HCT116 (cell line): Measurements from ENCODE around the gene GRM8. TPM values are rescaled to one million over a fixed set of nuclear protein-coding genes. Genes with fewer than 3 reads are reported as not detected.

Experiments used
- ATAC-seq: fragments of 200-7000 bp; cut with Tn5 transposase; 2 replicates; pipeline ENCODE4 v1.9.1; 2020; ENCODE audit warnings: mild to moderate bottlenecking, moderate library complexity
- BruUV-seq: library from RNA; stranded (reverse); fragments of 400-500 nt; replicated peaks from 2 replicates; lab custom pipeline; 2021; lab: Mats Ljungman, UMichigan
- CTCF ChIA-PET: fragments of 300-600 bp; sonication (Branson Sonifier 250); formaldehyde crosslinking; loops from one replicate; lab custom pipeline; 2021; ENCODE audit warnings: antibody characterized with exemption; lab: Charles Lee
- POLR2A ChIA-PET: fragments of 300-600, 350-600 bp; sonication (Branson Sonifier 250); formaldehyde crosslinking; loops from one replicate; lab custom pipeline; 2021; ENCODE audit warnings: antibody characterized with exemption; lab: Charles Lee
- RAD21 ChIA-PET, 2 experiments: fragments of 300-600 bp; sonication (Branson Sonifier 250); formaldehyde crosslinking; loops; one replicate each; lab custom pipeline; 2023; ENCODE audit warnings: low total read pairs in 2 of 2; ENCODE audit not compliant: uncharacterized antibody in 2 of 2, unreplicated experiment in 2 of 2, low non-redundant PET in 1 of 2; lab: Charles Lee
- DNase-seq: peaks from one replicate; pipeline ENCODE4 v3.0.0-alpha.2; 2010; ENCODE audit warnings: low read depth, low spot score
- H2AFZ ChIP-seq: fragments of 200-600 bp; shearing (Covaris generic), sonication (generic); 2 replicates; pipeline ENCODE4 v1.6.1; 2017; ENCODE audit warnings: low read depth, mixed run types, mixed read lengths, antibody characterized with exemption, low read length; ENCODE audit not compliant: poor library complexity, severe bottlenecking
- H3K27ac ChIP-seq: 2 replicates; pipeline ENCODE4 v1.5.1; 2012; ENCODE audit warnings: low read depth, low read length
- H3K27me3 ChIP-seq: fragments of 200-600 bp; sonication (generic); 2 replicates; pipeline ENCODE4 v1.6.1; 2016; ENCODE audit warnings: mixed run types, low read length, mixed read lengths; ENCODE audit not compliant: insufficient read depth
- H3K36me3 ChIP-seq, 2 experiments: fragments of 200-500 bp in 1 of 2; fragments of 200-600 bp in 1 of 2; sonication (Bioruptor generic) in 1 of 2; sonication (generic) in 1 of 2; 2 replicates each; pipeline versions ENCODE4 v1.5.1 to v1.6.1; 2014 to 2016; ENCODE audit warnings: low read length in 2 of 2, inconsistent platforms in 1 of 2, mixed read lengths in 1 of 2, mixed run types in 1 of 2; ENCODE audit not compliant: insufficient read depth in 2 of 2, control insufficient read depth in 1 of 2
- H3K4me1 ChIP-seq, 2 experiments: fragments of 200-600 bp in 1 of 2; sonication (generic) in 1 of 2; 2 replicates each; pipeline versions ENCODE4 v1.5.1 to v1.6.1; 2012 to 2017; ENCODE audit warnings: low read length in 2 of 2, inconsistent platforms in 1 of 2, mild to moderate bottlenecking in 1 of 2, mixed read lengths in 1 of 2, mixed run types in 1 of 2, moderate library complexity in 1 of 2; ENCODE audit not compliant: insufficient read depth in 2 of 2, control insufficient read depth in 1 of 2
- H3K4me2 ChIP-seq: fragments of 200-600 bp; sonication (generic); 2 replicates; pipeline ENCODE4 v1.6.1; 2017; ENCODE audit warnings: mixed run types, low read length, mixed read lengths
- H3K4me3 ChIP-seq, 2 experiments: fragments of 200-600 bp in 1 of 2; sonication (generic) in 1 of 2; replicated peaks in 1 of 2; 2 replicates each; pipeline ENCODE4 v1.5.1; 2011 to 2016; ENCODE audit warnings: low read length in 2 of 2, control low read depth in 1 of 2, low read depth in 1 of 2, mild to moderate bottlenecking in 1 of 2, mixed read lengths in 1 of 2, mixed run types in 1 of 2
- H3K79me2 ChIP-seq: fragments of 200-600 bp; sonication (generic); 2 replicates; pipeline ENCODE4 v1.6.1; 2017; ENCODE audit warnings: mild to moderate bottlenecking, mixed run types, low read length, moderate library complexity, mixed read lengths; ENCODE audit not compliant: insufficient read depth
- H3K9ac ChIP-seq: fragments of 200-600 bp; sonication (generic); 2 replicates; pipeline ENCODE4 v1.6.1; 2016; ENCODE audit warnings: low read length, mixed read lengths
- H3K9me2 ChIP-seq: fragments of 200-600 bp; sonication (generic), shearing (Covaris generic); 2 replicates; pipeline ENCODE4 v1.6.1; 2017; ENCODE audit warnings: mixed run types, mild to moderate bottlenecking, moderate library complexity; ENCODE audit not compliant: insufficient read depth
- H3K9me3 ChIP-seq, 2 experiments: fragments of 200-500 bp in 1 of 2; fragments of 200-600 bp in 1 of 2; sonication (Bioruptor generic) in 1 of 2; sonication (generic) in 1 of 2; 2 replicates each; pipeline ENCODE4 v1.6.1; 2014 to 2017; ENCODE audit warnings: low read length in 2 of 2, mixed read lengths in 2 of 2, inconsistent platforms in 1 of 2, low read depth in 1 of 2, mild to moderate bottlenecking in 1 of 2, mixed run types in 1 of 2, moderate library complexity in 1 of 2; ENCODE audit not compliant: control insufficient read depth in 1 of 2, insufficient read depth in 1 of 2
- H4K20me1 ChIP-seq: fragments of 200-600 bp; sonication (generic), shearing (Covaris generic); 2 replicates; pipeline ENCODE4 v1.6.1; 2017; ENCODE audit warnings: mixed run types, mild to moderate bottlenecking, moderate library complexity; ENCODE audit not compliant: insufficient read depth
- EGR1 ChIP-seq: IDR thresholded peaks from 2 replicates; pipeline ENCODE4 v1.6.1; 2012; ENCODE audit warnings: low read depth
- EZH2 ChIP-seq: fragments of 200-600 bp; sonication (generic); IDR thresholded peaks from 2 replicates; pipeline ENCODE4 v1.6.1; 2017; ENCODE audit warnings: antibody characterized with exemption, mixed run types
- JUND ChIP-seq: IDR thresholded peaks from 2 replicates; pipeline ENCODE4 v1.6.1; 2012
- RAD21 ChIP-seq: IDR thresholded peaks from 2 replicates; pipeline ENCODE4 v1.6.1; 2012; ENCODE audit warnings: low read depth, mild to moderate bottlenecking
- YY1 ChIP-seq: IDR thresholded peaks from 2 replicates; pipeline ENCODE4 v1.6.1; 2011; ENCODE audit warnings: low read length, low read depth, moderate library complexity, mild to moderate bottlenecking; ENCODE audit not compliant: insufficient replicate concordance; ENCODE audit errors: extremely low read depth
- ZFX ChIP-seq: fragments of 450-650 bp; IDR thresholded peaks from 2 replicates; pipeline ENCODE4 v1.6.1; 2017
- ZNF274 ChIP-seq: fragments of 200-500 bp; sonication (Bioruptor generic); IDR thresholded peaks from 2 replicates; pipeline ENCODE4 v1.6.1; 2014; ENCODE audit warnings: mild to moderate bottlenecking, low read depth, low read length, inconsistent platforms
- intact Hi-C: fragments of 100-400 bp; cut with micrococcal nuclease; formaldehyde crosslinking; loops from 2 replicates; pipeline ENCODE4 v1.10.0; 2022
- total RNA-seq: library from RNA; stranded (reverse); gene quantifications from one replicate; pipeline ENCODE4 v1.2.1, GENCODE V29; 2021; ENCODE audit not compliant: unreplicated experiment
- TF ChIP-seq, protein P1 (sequence below): IDR thresholded peaks from 2 replicates; pipeline ENCODE4 v1.6.1; 2012; ENCODE audit warnings: low read depth
- TF ChIP-seq, protein P2 (sequence below): IDR thresholded peaks from 2 replicates; pipeline ENCODE4 v1.6.1; 2012
- TF ChIP-seq, protein P3 (sequence below), 3 experiments: fragments of 200-600 bp in 1 of 3; sonication (generic) in 1 of 3; IDR thresholded peaks in 2 of 3; conservative IDR thresholded peaks in 1 of 3; 2 replicates each; pipeline ENCODE4 v1.5.1; 2012 to 2017; ENCODE audit warnings: low read depth in 2 of 3, low read length in 2 of 3, antibody characterized with exemption in 1 of 3, borderline replicate concordance in 1 of 3, control low read depth in 1 of 3, mild to moderate bottlenecking in 1 of 3, mixed read lengths in 1 of 3, mixed run types in 1 of 3, moderate library complexity in 1 of 3; ENCODE audit not compliant: insufficient read depth in 1 of 3

The GRM8 gene
- total RNA-seq, 1 experiment from 2014 or later = 0.05 TPM

DNA sequence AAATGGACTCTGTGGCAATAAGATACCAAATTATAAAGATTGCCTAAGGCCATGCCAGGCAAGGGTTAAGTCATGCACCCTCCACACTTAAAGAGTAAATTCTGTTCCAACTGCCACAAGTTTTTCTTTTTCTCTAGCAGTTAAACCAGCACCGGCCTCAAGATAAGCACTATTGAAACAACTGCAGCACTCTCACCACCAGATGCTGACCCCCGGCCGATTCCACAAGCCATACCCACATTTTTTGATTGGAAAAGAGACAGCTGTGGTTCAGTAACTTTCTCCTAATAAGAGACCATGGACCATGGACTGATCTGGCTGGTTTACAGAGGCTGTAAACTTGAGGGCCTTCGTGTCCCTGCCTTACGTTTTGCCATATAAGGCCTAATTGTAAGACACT, 44.9 kb downstream of the GRM8 start:
- ChIA-PET CTCF (no interaction called here), POLR2A (no interaction called here), RAD21 (no interaction called here)
- intact Hi-C loops = no loop called here
- no peaks in the 10 kb centered on the region for H3K9me2 ChIP-seq
- H3K36me3 ChIP-seq = no peaks in the 10 kb centered on the region
- no peak overlapping the region for H2AFZ ChIP-seq
- no peak overlapping the region for H3K4me2 ChIP-seq
- no peaks in the 10 kb centered on the region for H3K4me1 ChIP-seq
- H3K9me3 ChIP-seq = no peaks in the 10 kb centered on the region
- no TSS peak for BruUV-seq
- no peak for ATAC-seq
- no peak for TF ChIP-seq EGR1
- TF ChIP-seq, protein P1, sequence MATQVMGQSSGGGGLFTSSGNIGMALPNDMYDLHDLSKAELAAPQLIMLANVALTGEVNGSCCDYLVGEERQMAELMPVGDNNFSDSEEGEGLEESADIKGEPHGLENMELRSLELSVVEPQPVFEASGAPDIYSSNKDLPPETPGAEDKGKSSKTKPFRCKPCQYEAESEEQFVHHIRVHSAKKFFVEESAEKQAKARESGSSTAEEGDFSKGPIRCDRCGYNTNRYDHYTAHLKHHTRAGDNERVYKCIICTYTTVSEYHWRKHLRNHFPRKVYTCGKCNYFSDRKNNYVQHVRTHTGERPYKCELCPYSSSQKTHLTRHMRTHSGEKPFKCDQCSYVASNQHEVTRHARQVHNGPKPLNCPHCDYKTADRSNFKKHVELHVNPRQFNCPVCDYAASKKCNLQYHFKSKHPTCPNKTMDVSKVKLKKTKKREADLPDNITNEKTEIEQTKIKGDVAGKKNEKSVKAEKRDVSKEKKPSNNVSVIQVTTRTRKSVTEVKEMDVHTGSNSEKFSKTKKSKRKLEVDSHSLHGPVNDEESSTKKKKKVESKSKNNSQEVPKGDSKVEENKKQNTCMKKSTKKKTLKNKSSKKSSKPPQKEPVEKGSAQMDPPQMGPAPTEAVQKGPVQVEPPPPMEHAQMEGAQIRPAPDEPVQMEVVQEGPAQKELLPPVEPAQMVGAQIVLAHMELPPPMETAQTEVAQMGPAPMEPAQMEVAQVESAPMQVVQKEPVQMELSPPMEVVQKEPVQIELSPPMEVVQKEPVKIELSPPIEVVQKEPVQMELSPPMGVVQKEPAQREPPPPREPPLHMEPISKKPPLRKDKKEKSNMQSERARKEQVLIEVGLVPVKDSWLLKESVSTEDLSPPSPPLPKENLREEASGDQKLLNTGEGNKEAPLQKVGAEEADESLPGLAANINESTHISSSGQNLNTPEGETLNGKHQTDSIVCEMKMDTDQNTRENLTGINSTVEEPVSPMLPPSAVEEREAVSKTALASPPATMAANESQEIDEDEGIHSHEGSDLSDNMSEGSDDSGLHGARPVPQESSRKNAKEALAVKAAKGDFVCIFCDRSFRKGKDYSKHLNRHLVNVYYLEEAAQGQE = no peak
- TF ChIP-seq YY1 = no peak
- TF ChIP-seq JUND = no peak
- TF ChIP-seq ZNF274 = no peak
- no peak for TF ChIP-seq ZFX
- TF ChIP-seq EZH2 = no peak
- TF ChIP-seq, protein P2, sequence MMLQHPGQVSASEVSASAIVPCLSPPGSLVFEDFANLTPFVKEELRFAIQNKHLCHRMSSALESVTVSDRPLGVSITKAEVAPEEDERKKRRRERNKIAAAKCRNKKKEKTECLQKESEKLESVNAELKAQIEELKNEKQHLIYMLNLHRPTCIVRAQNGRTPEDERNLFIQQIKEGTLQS = no peak
- TF ChIP-seq, protein P3, sequence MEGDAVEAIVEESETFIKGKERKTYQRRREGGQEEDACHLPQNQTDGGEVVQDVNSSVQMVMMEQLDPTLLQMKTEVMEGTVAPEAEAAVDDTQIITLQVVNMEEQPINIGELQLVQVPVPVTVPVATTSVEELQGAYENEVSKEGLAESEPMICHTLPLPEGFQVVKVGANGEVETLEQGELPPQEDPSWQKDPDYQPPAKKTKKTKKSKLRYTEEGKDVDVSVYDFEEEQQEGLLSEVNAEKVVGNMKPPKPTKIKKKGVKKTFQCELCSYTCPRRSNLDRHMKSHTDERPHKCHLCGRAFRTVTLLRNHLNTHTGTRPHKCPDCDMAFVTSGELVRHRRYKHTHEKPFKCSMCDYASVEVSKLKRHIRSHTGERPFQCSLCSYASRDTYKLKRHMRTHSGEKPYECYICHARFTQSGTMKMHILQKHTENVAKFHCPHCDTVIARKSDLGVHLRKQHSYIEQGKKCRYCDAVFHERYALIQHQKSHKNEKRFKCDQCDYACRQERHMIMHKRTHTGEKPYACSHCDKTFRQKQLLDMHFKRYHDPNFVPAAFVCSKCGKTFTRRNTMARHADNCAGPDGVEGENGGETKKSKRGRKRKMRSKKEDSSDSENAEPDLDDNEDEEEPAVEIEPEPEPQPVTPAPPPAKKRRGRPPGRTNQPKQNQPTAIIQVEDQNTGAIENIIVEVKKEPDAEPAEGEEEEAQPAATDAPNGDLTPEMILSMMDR (IDR thresholded peaks at IDR 0.05 in 2 of 3, conservative IDR thresholded peaks at IDR 0.05 in 1 of 3; ENCODE audit: borderline replicate concordance in 1 of 3, insufficient read depth in 1 of 3, low read depth in 2 of 3, low read length in 2 of 3) = no peak
- no peak for TF ChIP-seq RAD21
- H3K4me3 ChIP-seq = no peak overlapping the region
- no peak overlapping the region for H3K9ac ChIP-seq
- no peaks in the 10 kb centered on the region for H3K79me2 ChIP-seq
- no peaks in the 10 kb centered on the region; the same call in 1 of the 2 replicates for H4K20me1 ChIP-seq
- H3K27me3 ChIP-seq = peaks cover 67% of the 10 kb centered on the region
- H3K27ac ChIP-seq = no peak overlapping the region
- DNase-seq = no peak
